Central memory CD8-positive, alpha-beta T cell (primary cell): Measurements from ENCODE around the gene KCNV2.
A peak's percentile ranks its signal among the peaks of the same experiment; 100 is the strongest.

ENCODE experiments used
- ATAC-seq: fragments of 150-1000 bp; cut with Tn5 transposase; replicated peaks from 2 replicates; pipeline ENCODE4 v1.10.0; 2022; ENCODE audit warnings: mild to moderate bottlenecking, moderate FRiP score, moderate number of reproducible peaks; ENCODE audit not compliant: poor library complexity, severe bottlenecking; ENCODE audit errors: extremely low read depth
- DNase-seq, 2 donors: peaks; one replicate each; pipeline ENCODE4 v3.0.0; 2021; ENCODE audit warnings: low spot score in 2 of 2
- H3K27ac Mint-ChIP-seq: one replicate; pipeline ENCODE4 v1.8.0; 2022; ENCODE audit warnings: low read depth, mild to moderate bottlenecking, moderate library complexity, mixed read lengths
- H3K27me3 Mint-ChIP-seq: one replicate; pipeline ENCODE4 v1.8.0; 2022; ENCODE audit warnings: mixed read lengths
- H3K36me3 Mint-ChIP-seq: one replicate; pipeline ENCODE4 v1.8.0; 2022; ENCODE audit warnings: mild to moderate bottlenecking, moderate library complexity, mixed read lengths; ENCODE audit not compliant: insufficient read depth
- H3K4me1 Mint-ChIP-seq: one replicate; pipeline ENCODE4 v1.8.0; 2022; ENCODE audit warnings: mixed read lengths
- H3K4me3 Mint-ChIP-seq: one replicate; pipeline ENCODE4 v1.8.0; 2022; ENCODE audit warnings: mild to moderate bottlenecking, moderate library complexity, mixed read lengths
- H3K9me3 Mint-ChIP-seq: one replicate; pipeline ENCODE4 v1.8.0; 2022; ENCODE audit warnings: mixed read lengths

Gene KCNV2

DNA sequence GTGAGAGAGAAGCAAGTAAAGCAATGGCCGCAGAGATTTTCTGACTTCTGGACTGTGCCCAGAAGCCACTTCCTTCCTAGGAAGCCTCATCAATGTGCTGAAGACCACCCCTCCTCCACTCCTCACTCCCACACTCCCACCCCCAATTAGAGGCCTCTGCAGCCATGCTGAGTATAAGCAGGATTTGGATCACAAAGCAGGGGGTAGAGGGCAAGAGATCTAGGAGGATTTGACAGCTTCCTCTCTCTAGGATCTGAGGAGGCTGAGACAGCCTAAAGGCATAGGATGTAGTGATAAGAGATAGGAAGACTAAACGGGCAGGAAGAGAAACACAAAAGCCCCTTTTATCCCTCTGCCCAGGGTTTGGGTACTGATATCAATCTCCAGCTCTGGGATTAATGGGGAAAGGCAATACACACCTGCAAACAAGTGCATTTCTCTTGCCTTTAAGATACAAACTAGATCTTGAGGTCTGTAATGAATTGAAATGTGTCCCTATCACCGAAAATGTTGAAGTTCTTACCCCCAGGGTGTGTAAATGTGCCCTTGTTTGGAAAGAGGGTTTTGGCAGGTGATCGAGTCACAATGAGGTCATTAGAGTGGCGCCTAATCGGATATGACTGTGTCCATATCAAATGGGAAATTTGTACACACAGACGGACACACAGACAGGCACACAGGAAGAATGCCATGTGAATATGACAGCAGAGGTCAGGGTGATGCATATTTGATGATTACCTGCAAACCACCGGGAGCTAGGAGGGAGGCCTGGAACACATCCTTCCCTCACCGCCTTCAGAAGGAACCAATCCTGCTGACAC lies 28.5 kb downstream of the KCNV2 start:
- Mint-ChIP-seq H3K9me3 (no peaks in the 10 kb centered on the region), H3K4me1 (peaks cover 7% of the 10 kb centered on the region), H3K4me3 (no peak overlapping the region), H3K27me3 (no peaks in the 10 kb centered on the region), H3K27ac (no peak overlapping the region), H3K36me3 (no peaks in the 10 kb centered on the region)
- ATAC-seq, result no peak
- DNase-seq, result no peak

GRCh38 chr9:2749485-2749884 lies 32.2 kb downstream of the KCNV2 start:
- no peak overlapping the region for H3K27ac Mint-ChIP-seq
- no peak for DNase-seq
- H3K9me3 Mint-ChIP-seq, result no peaks in the 10 kb centered on the region
- ATAC-seq, result no peak
- H3K4me1 Mint-ChIP-seq, result peaks cover 7% of the 10 kb centered on the region
- peaks cover 6% of the 10 kb centered on the region for H3K36me3 Mint-ChIP-seq
- no peak overlapping the region for H3K4me3 Mint-ChIP-seq
- H3K27me3 Mint-ChIP-seq, result no peaks in the 10 kb centered on the region

- DNase-seq (no peak), ATAC-seq (no peak)
- Mint-ChIP-seq H3K36me3 (peaks cover 7% of the 10 kb centered on the region), H3K27me3 (no peaks in the 10 kb centered on the region), H3K27ac (no peak overlapping the region), H3K4me1 (no peaks in the 10 kb centered on the region), H3K9me3 (no peaks in the 10 kb centered on the region), H3K4me3 (no peak overlapping the region)
Observed at GRCh38 chr9:2755285-2755684, 38.0 kb downstream of the KCNV2 start.

DNA sequence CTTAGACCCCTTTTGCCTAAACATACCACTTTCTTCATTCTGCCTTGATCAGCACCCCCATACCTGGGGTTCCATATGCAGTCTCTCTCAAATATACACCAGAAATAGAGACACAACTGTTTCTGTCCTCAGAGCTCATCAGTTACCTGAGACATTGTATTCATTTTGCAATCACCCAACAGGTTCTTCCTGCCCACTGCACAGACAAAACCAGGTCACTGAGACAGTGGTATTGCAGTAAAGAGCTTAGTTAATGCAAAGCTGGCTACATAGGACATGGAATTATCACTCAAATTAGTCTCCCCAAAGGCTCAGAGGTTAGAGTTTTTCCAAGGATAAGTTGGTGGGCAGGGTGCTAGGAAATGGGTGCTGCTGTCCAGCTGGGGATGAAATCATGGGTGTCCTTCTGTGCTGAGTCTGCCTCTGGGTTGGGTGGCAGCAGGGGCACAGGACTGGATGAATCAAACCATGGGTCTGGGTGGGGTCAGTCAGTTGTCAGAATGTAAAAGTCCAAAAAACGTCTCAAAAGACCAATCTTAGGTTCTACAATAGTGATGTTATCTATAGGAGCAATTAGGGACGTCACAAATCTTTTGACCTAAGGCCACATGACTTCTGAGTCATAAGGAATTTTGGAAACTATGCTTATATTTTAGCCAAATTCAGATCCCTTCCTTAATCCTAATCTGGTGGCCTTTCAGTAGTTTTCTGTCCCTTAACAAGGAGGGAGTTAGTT lies 41.0 kb downstream of the KCNV2 start:
- Mint-ChIP-seq H3K4me3 (no peak overlapping the region), H3K4me1 (no peaks in the 10 kb centered on the region), H3K9me3 (no peaks in the 10 kb centered on the region), H3K27ac (no peak overlapping the region), H3K27me3 (no peaks in the 10 kb centered on the region), H3K36me3 (peaks cover 7% of the 10 kb centered on the region)
- ATAC-seq, result no peak
- DNase-seq, result no peak

GRCh38 chr9:2758898-2759510 lies 41.7 kb downstream of the KCNV2 start:
- Mint-ChIP-seq H3K9me3 (no peaks in the 10 kb centered on the region), H3K4me3 (no peak overlapping the region), H3K27me3 (no peaks in the 10 kb centered on the region), H3K4me1 (no peaks in the 10 kb centered on the region), H3K27ac (no peak overlapping the region), H3K36me3 (peaks cover 2% of the 10 kb centered on the region)
- ATAC-seq (no peak), DNase-seq (no peak)

DNA sequence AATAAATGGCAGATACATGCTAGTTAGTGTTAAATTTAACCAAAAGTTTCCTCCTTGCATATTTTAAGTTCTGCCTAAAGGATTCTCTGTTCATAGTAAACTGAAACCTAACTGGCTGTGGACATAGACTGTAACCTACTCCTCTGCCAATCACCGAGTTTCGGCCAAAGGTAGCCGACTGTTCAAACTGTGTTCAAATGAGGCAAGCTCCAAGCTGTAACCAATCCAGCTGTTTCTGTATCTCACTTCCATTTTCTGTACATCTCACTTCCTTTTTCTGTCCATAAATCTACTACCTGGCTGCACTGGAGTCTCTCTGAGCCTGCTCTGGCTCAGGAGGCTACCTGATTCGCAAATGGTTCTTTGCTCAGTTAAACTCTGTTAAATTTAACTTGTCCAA lies 44.1 kb downstream of the KCNV2 start:
- Mint-ChIP-seq H3K9me3 (no peaks in the 10 kb centered on the region), H3K4me1 (peaks cover 13% of the 10 kb centered on the region), H3K4me3 (no peak overlapping the region), H3K27me3 (no peaks in the 10 kb centered on the region), H3K27ac (no peak overlapping the region), H3K36me3 (peaks cover 2% of the 10 kb centered on the region)
- ATAC-seq (no peak), DNase-seq (no peak)

- ATAC-seq (peak; percentile 55), DNase-seq (no peak)
- peaks cover 13% of the 10 kb centered on the region for H3K4me1 Mint-ChIP-seq
- H3K27me3 Mint-ChIP-seq, result no peaks in the 10 kb centered on the region
- peaks cover 5% of the 10 kb centered on the region for H3K36me3 Mint-ChIP-seq
- H3K9me3 Mint-ChIP-seq, result no peaks in the 10 kb centered on the region
- H3K4me3 Mint-ChIP-seq, result no peak overlapping the region
- H3K27ac Mint-ChIP-seq, result peak overlapping the region; percentile 19
Observed at GRCh38 chr9:2764353-2764752, 47.0 kb downstream of the KCNV2 start.

DNA sequence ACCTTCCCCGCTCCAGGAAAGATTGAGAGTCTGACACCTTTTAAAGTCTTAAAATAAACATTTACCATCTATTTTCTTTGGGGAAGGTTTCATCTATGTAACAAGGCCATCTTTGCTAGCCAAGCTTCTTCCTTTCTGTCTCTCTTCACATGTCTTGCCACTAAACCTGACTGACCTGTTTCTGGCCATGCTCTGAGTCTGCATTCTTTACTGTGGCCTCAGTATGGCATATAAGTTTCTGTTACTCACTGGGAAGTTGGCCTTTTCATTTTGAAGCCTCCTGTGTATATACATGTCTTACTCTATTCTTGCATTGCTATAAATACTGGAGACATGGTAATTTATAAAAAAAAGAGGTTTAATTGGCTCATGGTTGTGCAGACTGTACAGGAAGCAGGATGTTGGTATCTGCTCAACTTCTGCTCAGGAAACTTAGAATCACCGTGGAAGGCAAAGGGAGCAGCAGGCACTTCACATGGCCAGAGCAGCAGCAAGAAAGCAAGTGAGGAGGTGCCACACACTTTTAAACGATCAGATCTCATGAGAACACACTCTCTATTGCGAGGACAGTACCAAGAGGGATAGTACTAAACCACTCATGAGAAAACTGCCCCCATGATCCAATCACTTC lies 48.1 kb downstream of the KCNV2 start:
- no peak for ATAC-seq
- H3K27ac Mint-ChIP-seq, result peak overlapping the region; percentile 74

GRCh38 chr9:2767800-2768677 lies 50.7 kb downstream of the KCNV2 start:
- no peaks in the 10 kb centered on the region for H3K27me3 Mint-ChIP-seq
- H3K27ac Mint-ChIP-seq, result no peak overlapping the region
- DNase-seq (no peak), ATAC-seq (no peak)
- H3K4me3 Mint-ChIP-seq, result no peak overlapping the region
- peaks cover 10% of the 10 kb centered on the region for H3K36me3 Mint-ChIP-seq
- peaks cover 13% of the 10 kb centered on the region for H3K4me1 Mint-ChIP-seq
- H3K9me3 Mint-ChIP-seq, result no peaks in the 10 kb centered on the region

More for the DNA sequence above, 48.1 kb downstream of the KCNV2 start:
- no peak for DNase-seq
- Mint-ChIP-seq H3K4me3 (no peak overlapping the region), H3K4me1 (peaks cover 13% of the 10 kb centered on the region), H3K36me3 (peaks cover 5% of the 10 kb centered on the region), H3K27me3 (no peaks in the 10 kb centered on the region), H3K9me3 (no peaks in the 10 kb centered on the region)

- no peak for ATAC-seq
- H3K9me3 Mint-ChIP-seq, result peaks cover 20% of the 10 kb centered on the region
- peaks cover 2% of the 10 kb centered on the region for H3K4me1 Mint-ChIP-seq
- H3K27ac Mint-ChIP-seq, result no peak overlapping the region
- no peak for DNase-seq
- H3K36me3 Mint-ChIP-seq, result peaks cover 31% of the 10 kb centered on the region
- no peak overlapping the region for H3K4me3 Mint-ChIP-seq
- H3K27me3 Mint-ChIP-seq, result no peaks in the 10 kb centered on the region
Observed at GRCh38 chr9:2771087-2771486, 53.8 kb downstream of the KCNV2 start.

GRCh38 chr9:2771661-2772060 lies 54.4 kb downstream of the KCNV2 start:
- Mint-ChIP-seq H3K4me1 (no peaks in the 10 kb centered on the region), H3K9me3 (peaks cover 23% of the 10 kb centered on the region), H3K27me3 (no peaks in the 10 kb centered on the region), H3K4me3 (no peak overlapping the region), H3K36me3 (peaks cover 34% of the 10 kb centered on the region), H3K27ac (no peak overlapping the region)
- DNase-seq (no peak), ATAC-seq (no peak)

DNA sequence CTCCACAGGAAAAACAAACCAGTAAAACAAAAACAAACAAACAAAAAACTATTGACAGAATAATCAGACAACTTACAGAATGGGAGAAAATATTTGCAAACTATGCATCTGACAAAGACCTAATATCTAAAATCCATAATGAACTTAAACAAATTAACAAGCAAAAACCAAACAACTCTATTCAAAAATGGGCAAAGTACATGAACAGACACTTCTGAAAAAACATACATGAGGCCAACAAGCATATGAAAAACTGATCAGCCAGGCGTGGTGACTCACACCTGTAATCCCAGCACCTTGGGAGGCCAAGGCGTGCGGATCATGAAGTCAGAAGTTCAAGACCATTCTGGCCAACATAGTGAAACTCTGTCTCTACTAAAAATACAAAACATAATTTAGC lies 60.1 kb downstream of the KCNV2 start:
- Mint-ChIP-seq H3K27ac (no peak overlapping the region), H3K36me3 (peaks cover 38% of the 10 kb centered on the region), H3K27me3 (no peaks in the 10 kb centered on the region), H3K4me1 (no peaks in the 10 kb centered on the region), H3K9me3 (peaks cover 32% of the 10 kb centered on the region), H3K4me3 (no peak overlapping the region)
- ATAC-seq, result no peak
- DNase-seq, result no peak
